Measurements from ENCODE around the gene DDX39B. TPM values are rescaled to one million over a fixed set of nuclear protein-coding genes. Genes with fewer than 3 reads are reported as not detected.

The DDX39B gene
- total RNA-seq (2022; extraction: Qiagen RNA extraction), result 336 to 391 TPM (median 386 TPM) in 5 replicates

GRCh38 chr6:31541658-31542521, at the start of gene DDX39B:
Gene DDX39B, minus strand, starts transcription at chr6:31542003. Its CDS starts 1,471 bp downstream, at chr6:31540532.

GRCh38 chr6:31586008-31586407, 44.2 kb upstream of the DDX39B start, which contains the start of gene LST1:
Gene LST1, plus strand, starts transcription at chr6:31586277. Its CDS starts 1,023 bp downstream, at chr6:31587300.

GRCh38 chr6:31582230-31582643, 40.4 kb upstream of the DDX39B start, which contains the start of gene LTB:
Gene LTB, minus strand, starts transcription at chr6:31582424. Its CDS starts 7 bp downstream, at chr6:31582417.

GRCh38 chr6:31575335-31575901, 33.6 kb upstream of the DDX39B start, which contains the start of gene TNF:
Gene TNF, plus strand, starts transcription at chr6:31575565. Its CDS starts 177 bp downstream, at chr6:31575742.

GRCh38 chr6:31572041-31572911, 30.5 kb upstream of the DDX39B start, which contains the start of gene LTA:
Gene LTA, plus strand, starts transcription at chr6:31572289. Its CDS starts 454 bp downstream, at chr6:31572743.

GRCh38 chr6:31546958-31547726, 5.3 kb upstream of the DDX39B start, which contains the start of gene NFKBIL1:
Gene NFKBIL1, plus strand, starts transcription at chr6:31547608. Its CDS starts 87 bp downstream, at chr6:31547695.

GRCh38 chr6:31546339-31546957, 4.6 kb upstream of the DDX39B start, which contains the start of gene ATP6V1G2:
Gene ATP6V1G2, minus strand, starts transcription at chr6:31546608. Its CDS starts 49 bp downstream, at chr6:31546559.

GRCh38 chr6:31528821-31529328, 12.9 kb downstream of the DDX39B start, which contains the start of gene MCCD1:
Gene MCCD1, plus strand, starts transcription at chr6:31528962. Its CDS starts 53 bp downstream, at chr6:31529015.

GRCh38 chr6:31497531-31498476, 44.0 kb downstream of the DDX39B start, which contains the start of gene MICB:
Gene MICB, plus strand, starts transcription at chr6:31498145. Its CDS starts 49 bp downstream, at chr6:31498194.

Other genes starting within 250 kb of the DDX39B start
- gene HLA-B, start 184.8 kb downstream of the DDX39B start, total RNA-seq (2022; extraction: Qiagen RNA extraction), result 22.1 to 33.1 TPM (median 23.8 TPM) in 5 replicates
- gene MICA, start 138.4 kb downstream of the DDX39B start, total RNA-seq (2022; extraction: Qiagen RNA extraction), result 26.9 to 30.3 TPM (median 28.5 TPM) in 5 replicates
- 6.0 to 8.1 TPM (median 7.5 TPM) in 5 replicates for gene MICB, start 43.9 kb downstream of the DDX39B start, total RNA-seq (2022; extraction: Qiagen RNA extraction)
- gene MCCD1, start 13.0 kb downstream of the DDX39B start, total RNA-seq (2022; extraction: Qiagen RNA extraction), result not detected in 5 replicates
- gene ATP6V1G2, start 4.6 kb upstream of the DDX39B start, total RNA-seq (2022; extraction: Qiagen RNA extraction), result 0.35 to 0.98 TPM (median 0.50 TPM) in 5 replicates
- gene NFKBIL1, start 5.6 kb upstream of the DDX39B start, total RNA-seq (2022; extraction: Qiagen RNA extraction), result 9.0 to 12.4 TPM (median 11.7 TPM) in 5 replicates
- gene LTA, start 30.3 kb upstream of the DDX39B start, total RNA-seq (2022; extraction: Qiagen RNA extraction), result 0.10 to 0.16 TPM (median 0.12 TPM) in 3 of 5 replicates, not detected in the others
- 0.07 to 0.15 TPM (median 0.14 TPM) in 3 of 5 replicates, not detected in the others for gene TNF, start 33.6 kb upstream of the DDX39B start, total RNA-seq (2022; extraction: Qiagen RNA extraction)
- gene LTB, start 40.4 kb upstream of the DDX39B start, total RNA-seq (2022; extraction: Qiagen RNA extraction), result 0.35 to 0.88 TPM (median 0.51 TPM) in 5 replicates
- gene LST1, start 44.3 kb upstream of the DDX39B start, total RNA-seq (2022; extraction: Qiagen RNA extraction), result 0.16 to 0.36 TPM in 2 of 5 replicates, not detected in the others
- not detected in 5 replicates for gene NCR3, start 51.0 kb upstream of the DDX39B start, total RNA-seq (2022; extraction: Qiagen RNA extraction)
- not detected in 5 replicates for gene AIF1, start 73.2 kb upstream of the DDX39B start, total RNA-seq (2022; extraction: Qiagen RNA extraction)
- gene PRRC2A, start 78.7 kb upstream of the DDX39B start, total RNA-seq (2022; extraction: Qiagen RNA extraction), result 68.4 to 87.7 TPM (median 84.8 TPM) in 5 replicates
- gene BAG6, start 110.7 kb upstream of the DDX39B start, total RNA-seq (2022; extraction: Qiagen RNA extraction), result 106 to 148 TPM (median 138 TPM) in 5 replicates
- 2.8 to 3.7 TPM (median 2.9 TPM) in 5 replicates for gene APOM, start 113.9 kb upstream of the DDX39B start, total RNA-seq (2022; extraction: Qiagen RNA extraction)
- gene C6orf47, start 118.8 kb upstream of the DDX39B start, total RNA-seq (2022; extraction: Qiagen RNA extraction), result 11.1 to 12.4 TPM (median 11.6 TPM) in 5 replicates
- gene GPANK1, start 123.0 kb upstream of the DDX39B start, total RNA-seq (2022; extraction: Qiagen RNA extraction), result 10.2 to 12.1 TPM (median 11.4 TPM) in 5 replicates
- 167 to 177 TPM (median 171 TPM) in 5 replicates for gene CSNK2B, start 124.1 kb upstream of the DDX39B start, total RNA-seq (2022; extraction: Qiagen RNA extraction)
- gene LY6G5B, start 128.0 kb upstream of the DDX39B start, total RNA-seq (2022; extraction: Qiagen RNA extraction), result 2.1 to 5.7 TPM (median 3.8 TPM) in 5 replicates
- gene LY6G5C, start 139.1 kb upstream of the DDX39B start, total RNA-seq (2022; extraction: Qiagen RNA extraction), result 0.92 to 1.6 TPM (median 1.1 TPM) in 5 replicates
- 11.3 to 19.8 TPM (median 18.4 TPM) in 5 replicates for gene ABHD16A, start 161.3 kb upstream of the DDX39B start, total RNA-seq (2022; extraction: Qiagen RNA extraction)
- gene LY6G6F, start 164.9 kb upstream of the DDX39B start, total RNA-seq (2022; extraction: Qiagen RNA extraction), result not detected in 5 replicates
- gene LY6G6D, start 173.3 kb upstream of the DDX39B start, total RNA-seq (2022; extraction: Qiagen RNA extraction), result not detected in 5 replicates
- gene LY6G6C, start 179.7 kb upstream of the DDX39B start, total RNA-seq (2022; extraction: Qiagen RNA extraction), result 0.21 to 0.24 TPM (median 0.23 TPM) in 3 of 5 replicates, not detected in the others
- not detected in 5 replicates for gene MPIG6B, start 181.4 kb upstream of the DDX39B start, total RNA-seq (2022; extraction: Qiagen RNA extraction)
- 28.3 to 32.5 TPM (median 31.8 TPM) in 5 replicates for gene DDAH2, start 187.3 kb upstream of the DDX39B start, total RNA-seq (2022; extraction: Qiagen RNA extraction)
- gene CLIC1, start 194.5 kb upstream of the DDX39B start, total RNA-seq (2022; extraction: Qiagen RNA extraction), result 471 to 496 TPM (median 485 TPM) in 5 replicates
- gene MSH5, start 198.0 kb upstream of the DDX39B start, total RNA-seq (2022; extraction: Qiagen RNA extraction), result 11.8 to 15.5 TPM (median 13.1 TPM) in 5 replicates
- 2.6 to 5.2 TPM (median 4.3 TPM) in 5 replicates for gene SAPCD1, start 220.7 kb upstream of the DDX39B start, total RNA-seq (2022; extraction: Qiagen RNA extraction)
- gene VWA7, start 235.3 kb upstream of the DDX39B start, total RNA-seq (2022; extraction: Qiagen RNA extraction), result 0.72 to 2.2 TPM (median 1.4 TPM) in 5 replicates

Measured in A549 treated with Mapracorat at 1 μM for 4 hours (cell line).